G401 (cell line): ENCODE data around the gene TEAD1. TPM values are rescaled to one million over a fixed set of nuclear protein-coding genes. Genes with fewer than 3 reads are reported as not detected.

ENCODE experiments used
- DNase-seq: peaks from one replicate; pipeline ENCODE4 v3.0.0-alpha.2; 2015; ENCODE audit warnings: low spot score
- in situ Hi-C: cut with HindIII; loops from 2 replicates; pipeline ENCODE4 v1.10.0; 2016; ENCODE audit warnings: low sequenced_read_pairs, mixed read lengths
- total RNA-seq: library from RNA; depleted of rRNA; stranded (reverse); fragments of >200 nt; shearing (Covaris generic); gene quantifications from 2 replicates; pipeline ENCODE4 v1.2.3, GENCODE V29; 2014

Gene TEAD1
- total RNA-seq, 1 experiment from 2014 or later = 33.4 TPM

DNA sequence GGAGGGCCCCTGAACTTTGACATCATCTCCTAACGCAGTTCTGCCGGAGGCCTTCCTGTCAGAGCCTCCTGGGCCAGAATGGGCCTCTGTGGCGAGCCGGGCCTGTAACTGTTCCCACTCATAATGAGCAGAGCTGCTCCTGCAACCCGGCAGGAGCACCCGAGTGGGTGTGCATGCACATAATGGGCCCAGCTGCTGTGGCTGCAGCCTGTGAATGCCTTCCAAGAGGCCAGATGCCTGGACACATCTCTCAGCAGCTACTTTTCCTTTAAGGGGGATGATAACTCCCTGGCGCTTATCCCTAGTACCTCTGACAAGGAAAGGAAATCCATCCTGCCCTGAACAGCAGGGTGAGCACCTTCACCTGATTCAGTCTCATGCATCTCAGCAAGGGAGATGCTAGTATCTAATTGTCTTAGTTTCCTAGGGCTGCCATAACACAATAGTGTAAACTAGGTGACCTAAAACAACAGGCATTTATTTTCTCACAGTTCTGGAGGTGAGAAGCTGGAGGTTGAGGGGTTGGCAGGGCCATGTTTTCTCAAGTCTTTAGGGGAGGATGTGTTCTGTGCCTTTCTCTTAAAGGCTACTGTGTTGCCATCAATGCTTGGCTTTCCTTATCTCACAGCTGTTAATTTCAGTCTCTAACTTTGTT is 120.5 kb downstream of the TEAD1 start:
- in situ Hi-C loops = no loop called here
- no peak for DNase-seq

DNA sequence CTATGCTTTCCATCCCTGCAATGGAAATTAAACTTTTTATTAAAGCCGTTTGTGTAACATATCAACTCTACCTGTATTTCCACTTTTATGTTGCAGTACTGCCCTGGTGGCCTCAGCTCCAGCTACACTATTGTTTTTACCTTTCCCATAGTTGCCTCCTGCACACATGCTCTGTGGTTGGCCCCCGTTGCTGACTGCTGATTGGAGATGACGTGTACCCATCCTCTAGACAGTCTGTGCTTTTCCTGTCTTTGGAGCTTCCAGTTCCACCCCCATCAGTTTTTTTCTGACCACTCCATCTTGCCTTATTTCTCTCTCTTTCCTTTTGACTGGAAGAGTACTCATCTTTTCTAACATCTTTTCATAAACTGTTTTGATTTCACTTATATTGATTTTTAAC is 123.8 kb downstream of the TEAD1 start:
- in situ Hi-C loops = no loop called here
- DNase-seq = no peak

DNA sequence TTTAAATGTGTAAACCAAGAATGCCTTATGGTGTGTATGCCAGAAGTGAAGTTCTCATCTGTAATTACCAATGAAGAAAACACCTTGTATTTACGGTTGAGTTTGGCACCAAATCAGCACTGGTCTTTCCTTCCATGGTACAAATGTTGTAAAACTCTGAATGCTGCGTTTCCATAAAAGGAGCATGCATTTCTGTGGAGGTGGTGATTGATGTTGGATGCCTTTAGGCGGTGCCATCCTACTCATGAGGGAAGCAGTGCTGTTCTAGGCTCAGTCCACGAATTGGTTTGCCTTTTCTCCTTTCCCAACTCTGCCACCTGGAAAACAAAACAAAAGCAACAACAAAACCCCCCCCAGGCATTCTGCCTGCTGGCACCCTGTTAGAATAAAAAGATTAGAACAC is 124.4 kb downstream of the TEAD1 start:
- no peak for DNase-seq
- in situ Hi-C loops = no loop called here

DNA sequence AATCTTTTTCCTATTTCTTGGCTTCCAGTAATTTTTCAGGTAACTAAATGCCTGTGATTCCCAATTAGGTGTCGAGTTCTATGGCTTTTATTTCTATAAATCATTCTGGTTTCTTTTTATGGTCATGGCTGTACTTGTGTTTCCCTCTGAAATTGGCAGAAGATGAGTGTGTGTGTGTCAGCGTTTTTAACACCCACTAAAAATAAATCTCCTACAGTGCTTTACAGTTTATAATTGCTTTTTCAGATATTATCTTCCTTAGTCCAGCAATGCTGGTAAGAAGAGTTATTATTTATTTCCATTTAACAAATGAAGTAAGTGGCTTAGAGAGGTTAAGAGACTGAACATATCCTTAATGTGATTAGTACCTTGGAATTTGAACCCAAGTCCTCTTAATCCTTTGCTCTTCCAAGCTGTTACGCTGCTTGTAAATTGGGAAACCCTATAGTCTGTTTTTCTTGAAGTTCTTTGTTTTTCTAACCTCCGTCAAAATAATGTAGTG is 125.2 kb downstream of the TEAD1 start:
- in situ Hi-C loops = no loop called here
- DNase-seq = no peak

DNA sequence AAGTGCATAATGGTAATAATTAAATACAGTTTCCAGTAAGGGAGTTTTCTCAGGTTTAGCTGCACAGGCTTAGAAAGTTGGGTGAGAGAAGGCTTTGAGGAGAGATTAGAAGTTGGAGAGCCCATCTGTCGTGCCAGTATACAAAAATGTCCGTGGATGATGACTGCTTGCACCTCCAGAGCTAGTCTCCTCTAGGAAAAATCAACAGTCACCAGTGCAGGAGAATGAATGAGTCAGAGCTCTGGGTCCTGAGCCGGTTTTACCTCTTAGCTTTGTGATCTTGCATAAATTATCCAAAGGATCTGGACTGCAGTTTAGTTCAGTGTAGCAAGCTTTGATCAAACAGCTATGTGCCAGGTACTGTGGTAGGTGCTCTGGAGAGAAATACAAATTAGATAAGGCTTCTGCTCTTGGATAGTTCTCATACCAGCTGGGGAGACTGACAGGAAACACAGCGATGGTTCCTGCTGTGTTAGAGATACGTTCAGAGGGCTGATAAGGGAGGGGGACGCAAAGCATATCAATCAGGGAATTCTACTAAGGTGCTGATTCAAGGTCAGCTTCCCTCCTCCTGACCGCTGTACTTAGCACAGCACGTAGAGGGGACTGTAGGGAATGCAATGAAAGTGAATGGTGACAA is 125.9 kb downstream of the TEAD1 start:
- no peak for DNase-seq
- in situ Hi-C loops = no loop called here

DNA sequence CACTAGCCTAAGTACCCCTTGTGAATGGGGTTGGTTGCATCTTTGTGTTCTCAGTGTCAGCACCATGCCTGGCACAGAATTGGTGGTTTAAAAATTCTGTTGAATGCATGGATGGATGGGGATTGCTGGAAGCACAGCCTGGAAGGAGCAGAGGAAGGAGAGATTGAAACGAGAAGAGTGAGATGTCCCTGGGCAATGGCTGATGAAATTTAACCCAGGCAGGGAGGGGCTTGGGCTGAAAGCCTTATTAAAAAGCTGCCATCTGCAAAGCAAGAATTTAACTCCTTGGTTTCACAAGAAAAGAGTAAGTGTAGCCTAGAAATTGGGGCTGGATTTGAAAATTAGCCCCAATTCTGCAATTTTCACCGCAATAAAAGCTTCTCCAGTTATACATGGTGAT is 126.7 kb downstream of the TEAD1 start:
- no peak for DNase-seq
- in situ Hi-C loops = no loop called here

DNA sequence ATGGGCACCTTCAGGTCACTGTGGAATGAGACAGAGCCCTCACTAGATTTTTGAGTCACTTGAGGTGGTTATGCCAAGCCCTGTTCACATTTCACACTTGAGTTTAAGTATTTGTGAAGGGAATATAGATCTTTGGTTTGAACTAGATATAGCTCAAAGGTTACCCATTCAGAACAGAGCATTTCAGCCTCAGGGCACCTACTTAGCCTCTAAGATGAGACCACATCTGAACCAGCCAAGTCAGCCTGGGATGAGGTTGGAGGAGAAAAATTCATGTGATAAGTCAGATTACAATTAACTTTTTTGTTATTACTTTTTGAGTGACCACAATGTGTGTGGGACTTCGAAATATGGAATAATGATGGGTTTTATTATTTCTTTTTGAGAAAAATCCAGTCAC is 127.8 kb downstream of the TEAD1 start:
- DNase-seq = no peak
- in situ Hi-C loops = no loop called here

DNA sequence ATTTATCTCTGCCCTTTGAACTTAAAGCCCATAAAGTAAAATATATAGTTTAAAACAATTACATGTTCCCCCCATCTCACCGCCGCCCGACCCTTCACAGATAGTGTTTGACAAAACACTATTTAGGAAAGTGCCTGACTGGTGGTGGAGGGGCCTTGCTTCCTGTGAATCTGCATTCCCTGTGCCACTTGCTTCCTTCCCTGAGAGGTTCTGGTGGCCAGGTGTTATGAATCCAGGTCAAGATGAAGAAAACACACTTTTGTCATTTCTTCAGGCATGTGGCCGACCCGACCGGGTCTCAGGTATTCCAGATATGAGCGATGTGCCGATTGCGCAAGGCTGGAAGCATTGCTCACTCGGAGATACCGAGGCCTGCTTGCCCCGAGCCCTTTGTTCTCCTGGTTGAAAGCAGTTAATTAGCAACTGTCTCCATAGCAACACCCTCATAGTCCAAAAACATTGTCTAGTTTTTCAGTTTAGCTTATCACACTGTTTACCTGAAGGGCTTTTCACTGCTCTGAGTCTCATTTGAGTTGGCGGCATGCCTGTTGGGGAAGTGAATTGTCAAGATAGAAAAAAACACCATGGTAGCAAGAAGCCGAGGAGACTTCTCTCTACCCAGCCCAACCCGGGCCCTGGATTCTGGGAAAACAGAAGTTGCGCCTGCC is 128.3 kb downstream of the TEAD1 start:
- no peak for DNase-seq
- in situ Hi-C loops = no loop called here

DNA sequence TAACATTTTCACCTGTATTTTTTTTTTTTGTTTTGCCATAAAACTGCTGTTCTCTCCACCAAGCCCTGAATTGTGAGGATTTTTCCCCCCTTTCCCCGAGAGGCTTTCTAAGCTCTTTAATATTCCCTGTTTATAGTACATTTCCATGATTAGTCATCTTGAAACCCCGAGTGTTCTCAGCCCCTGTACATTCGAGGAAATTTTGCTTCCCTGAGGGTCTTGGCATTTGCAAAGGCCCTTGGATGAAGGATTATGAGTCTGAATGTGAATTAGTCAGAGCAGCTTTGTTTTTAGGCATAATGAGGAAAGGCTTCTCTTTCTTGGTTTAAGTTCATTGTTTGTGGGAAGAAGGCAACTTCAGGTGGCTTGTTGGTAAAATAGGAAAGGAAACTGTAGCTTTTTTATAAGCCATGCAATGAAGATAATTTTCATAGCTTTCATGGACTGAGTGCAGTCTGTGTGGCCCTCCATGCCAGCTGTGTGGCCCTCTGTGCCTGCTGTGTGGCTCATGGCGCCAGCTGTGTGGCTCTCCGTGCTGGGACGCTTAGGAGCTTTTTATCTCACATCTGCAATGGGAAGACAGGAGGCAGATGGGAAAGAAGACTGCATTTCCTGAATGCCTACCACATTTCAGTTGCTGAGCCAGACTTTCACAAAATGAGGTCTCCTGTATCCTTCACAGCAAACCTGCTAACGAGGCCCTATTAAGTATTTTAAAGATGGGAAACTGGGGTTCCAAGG is 129.0 kb downstream of the TEAD1 start:
- no peak for DNase-seq
- in situ Hi-C loops = no loop called here

DNA sequence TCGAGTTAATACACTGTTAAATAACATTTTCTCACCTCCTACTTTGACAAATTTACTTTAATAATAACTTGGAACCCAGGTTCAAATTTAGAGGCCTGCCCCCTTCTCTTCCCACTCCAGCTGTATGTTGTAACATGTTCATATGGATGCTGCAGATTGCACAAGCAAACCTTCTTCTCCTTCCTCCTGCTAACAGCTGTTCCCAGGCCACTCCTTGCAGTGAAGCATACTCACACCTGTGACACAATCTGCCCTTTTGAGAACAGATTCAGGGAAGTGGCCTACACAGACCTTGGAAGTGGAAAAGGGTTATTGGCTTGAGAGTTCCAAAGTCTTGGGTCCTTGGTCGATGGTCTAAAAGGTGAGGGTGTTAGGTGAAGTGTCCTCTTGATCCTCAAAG is 131.9 kb downstream of the TEAD1 start:
- in situ Hi-C loops = no loop called here

DNA sequence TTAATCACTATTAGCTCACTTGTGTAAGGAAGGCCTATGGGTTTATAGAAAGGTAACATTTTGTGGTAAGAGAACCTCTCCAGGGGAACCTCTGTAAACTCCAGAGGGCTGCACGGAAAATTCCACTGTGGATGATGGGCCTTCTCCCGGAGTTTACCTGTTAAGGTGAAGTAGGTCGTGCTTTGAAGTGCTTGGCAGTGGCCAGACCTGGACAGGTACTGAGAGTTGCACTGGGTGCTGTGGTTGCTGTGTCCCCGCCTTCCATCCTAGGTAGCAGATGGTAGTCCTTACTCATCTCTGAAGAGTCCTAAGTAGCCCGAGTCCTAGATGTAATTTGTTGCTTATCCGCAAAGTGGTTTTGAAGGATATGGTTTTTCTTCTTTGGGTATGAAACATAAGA is 133.4 kb downstream of the TEAD1 start:
- in situ Hi-C loops = no loop called here
- DNase-seq = no peak

More for the DNA sequence above, 131.9 kb downstream of the TEAD1 start:
- no peak for DNase-seq

DNA sequence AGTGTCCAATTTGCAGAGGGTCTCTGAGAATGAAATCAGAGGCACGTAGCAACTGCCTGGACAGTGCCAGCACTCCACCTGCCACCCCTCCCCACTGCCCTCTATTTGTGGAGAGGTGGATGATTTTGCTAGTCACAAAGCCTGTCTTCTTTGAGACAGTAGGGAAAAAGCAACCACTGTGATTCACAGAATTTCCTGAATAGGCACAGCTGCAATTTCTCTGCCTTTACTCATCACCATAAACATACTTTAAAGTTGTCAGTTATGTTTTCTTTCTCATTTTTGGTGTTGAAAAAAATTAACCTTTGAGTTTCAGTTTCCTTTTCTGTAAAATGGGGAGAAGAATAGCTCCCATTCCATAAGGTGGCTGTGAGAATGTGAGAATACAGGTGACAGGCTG is 134.3 kb downstream of the TEAD1 start:
- in situ Hi-C loops = no loop called here
- no peak for DNase-seq

DNA sequence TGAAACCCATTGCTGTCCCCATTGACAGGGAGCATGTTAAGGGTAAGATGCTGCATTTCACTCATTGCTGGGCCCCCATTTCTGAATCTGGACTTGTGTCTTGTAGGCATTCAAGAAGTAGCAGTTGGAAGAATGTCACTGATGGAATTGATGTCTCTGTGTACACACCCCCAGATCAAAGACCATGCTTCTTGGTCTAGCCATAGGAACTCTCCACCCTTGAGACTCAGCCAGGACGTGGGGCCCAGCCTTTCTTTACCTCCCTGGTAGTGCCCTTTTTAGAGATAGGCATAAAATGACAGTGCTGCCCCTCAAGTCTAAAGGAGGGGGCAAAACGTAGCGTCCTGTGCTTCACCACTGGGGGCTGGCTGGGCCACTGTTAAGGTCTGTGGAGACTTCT is 135.1 kb downstream of the TEAD1 start:
- DNase-seq = no peak
- in situ Hi-C loops = no loop called here

DNA sequence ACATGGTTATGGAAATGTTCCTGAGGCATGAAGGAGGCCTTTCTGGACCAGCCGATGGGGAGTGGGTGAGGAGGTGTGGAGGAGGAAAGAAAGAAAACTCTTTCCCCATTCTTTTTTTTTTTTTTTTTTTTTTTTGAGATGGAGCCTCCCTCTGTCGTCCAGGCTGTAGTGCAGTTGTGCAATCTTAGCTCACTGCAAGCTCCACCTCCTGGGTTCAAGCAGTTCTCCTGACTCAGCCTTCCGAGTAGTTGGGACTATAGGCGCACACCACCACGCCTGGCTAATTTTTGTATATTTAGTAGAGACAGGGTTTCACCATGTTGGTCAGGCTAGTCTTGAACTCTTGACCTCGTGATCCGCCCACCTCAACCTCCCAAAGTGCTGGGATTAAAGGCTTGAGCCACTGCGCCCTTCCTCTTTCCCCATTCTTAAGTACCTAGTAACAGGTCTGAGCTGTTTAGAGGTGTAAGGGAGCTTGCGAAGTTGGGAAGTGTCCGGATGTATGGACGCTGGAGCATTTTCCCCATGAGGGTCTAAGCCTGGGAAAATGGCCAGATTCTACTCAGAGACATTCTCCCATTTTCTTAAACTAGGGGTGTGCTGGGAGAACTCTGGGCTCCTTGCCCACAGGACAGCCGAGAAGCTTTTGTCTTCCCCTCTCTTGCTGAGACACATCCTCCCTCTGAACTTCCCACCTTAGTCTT is 135.8 kb downstream of the TEAD1 start:
- no peak for DNase-seq
- in situ Hi-C loops = no loop called here

DNA sequence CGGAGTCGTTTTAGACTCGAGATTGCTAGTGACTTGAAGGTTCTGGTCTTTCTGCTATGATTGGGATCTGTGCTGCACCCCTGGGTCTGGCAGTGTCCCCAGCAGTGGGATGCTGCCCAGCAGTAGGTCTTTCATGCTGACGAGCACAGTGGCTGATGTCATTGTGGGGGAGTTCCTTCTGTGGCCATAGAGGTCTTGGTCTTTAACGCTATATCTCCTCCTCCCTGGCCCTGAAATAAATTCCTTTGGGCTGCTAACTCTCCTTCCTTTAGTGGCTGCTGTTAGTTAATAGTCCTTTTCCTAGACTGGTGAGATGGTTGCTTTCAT is 136.3 kb downstream of the TEAD1 start:
- in situ Hi-C loops = no loop called here
- no peak for DNase-seq

DNA sequence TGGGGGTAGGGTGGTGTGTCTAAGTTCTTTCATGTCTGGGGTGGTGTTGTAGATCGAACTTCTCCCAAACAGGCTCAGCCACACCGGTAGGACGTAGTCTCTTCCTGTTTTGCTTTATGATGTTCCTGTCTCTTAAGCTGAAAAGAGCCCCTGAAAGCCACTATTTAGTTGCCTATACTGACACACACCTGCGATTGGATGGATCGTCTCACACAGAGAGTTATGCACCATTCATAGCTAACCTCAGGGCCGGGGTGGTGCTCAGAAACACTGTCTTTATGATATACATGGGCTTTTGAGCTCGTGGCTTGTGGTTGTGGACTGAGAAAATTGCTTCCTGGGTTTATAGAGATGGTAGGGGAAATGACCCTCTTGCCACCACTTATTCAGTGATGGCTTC is 137.6 kb downstream of the TEAD1 start:
- no peak for DNase-seq
- in situ Hi-C loops = no loop called here

DNA sequence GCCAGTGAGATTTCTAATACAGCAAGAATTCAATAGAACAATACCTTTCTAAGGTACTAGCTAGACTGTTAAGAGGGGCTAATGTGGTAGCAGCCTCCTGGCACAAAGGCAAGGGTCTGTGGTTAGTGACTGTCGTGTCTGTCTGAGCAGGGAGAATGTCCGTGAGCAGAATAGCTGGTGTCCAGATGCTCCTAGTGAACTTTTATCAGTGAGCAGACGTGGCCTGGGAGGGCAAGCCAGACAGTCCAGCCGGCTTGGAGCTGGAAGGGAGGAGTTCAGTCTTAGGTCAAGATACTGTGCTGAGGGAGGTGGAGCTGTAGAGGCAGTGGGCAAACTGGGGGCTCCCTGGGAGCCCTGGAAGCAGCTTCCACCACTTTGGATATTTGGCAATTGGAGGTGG is 138.6 kb downstream of the TEAD1 start:
- no peak for DNase-seq

DNA sequence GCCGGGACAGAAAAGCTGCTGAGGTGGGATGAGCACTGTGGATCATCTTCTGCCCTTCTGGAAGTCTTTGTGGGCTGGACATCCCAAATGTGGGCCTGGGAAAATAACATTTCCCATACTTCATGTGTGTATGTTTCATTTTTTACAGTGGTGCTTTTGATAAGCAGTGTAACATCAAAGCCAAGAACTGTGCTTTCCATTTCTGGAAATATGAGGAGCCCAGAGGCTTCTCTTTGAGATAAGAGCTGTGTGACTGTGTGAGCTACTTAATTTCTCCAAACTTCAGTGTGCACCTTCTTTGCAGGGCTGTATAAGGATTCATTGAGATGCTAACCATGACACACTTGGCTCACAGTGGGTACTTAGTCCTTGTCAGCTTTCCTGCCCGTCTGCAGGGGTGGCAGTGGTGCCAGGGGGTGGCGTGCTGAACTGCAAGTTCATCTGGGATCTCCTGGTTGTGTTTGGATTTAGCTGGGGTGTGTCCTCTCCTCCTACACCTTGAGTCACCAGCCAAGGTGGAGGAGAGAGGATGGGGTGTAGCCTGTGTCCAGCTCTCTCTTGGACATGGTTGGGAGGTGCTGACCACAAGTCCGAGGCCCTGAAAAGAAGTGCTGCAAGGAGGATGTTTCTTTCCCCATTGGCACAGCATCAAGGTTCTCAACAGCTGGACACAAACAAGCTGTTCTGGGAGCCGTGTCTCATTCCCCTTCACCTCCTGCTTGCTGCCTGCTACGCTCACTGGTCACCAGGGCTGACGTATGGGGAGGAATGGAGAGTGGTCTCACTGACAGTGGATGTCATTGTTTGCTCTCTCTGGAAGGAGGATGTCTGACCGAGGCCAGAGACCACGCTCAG is 139.4 kb downstream of the TEAD1 start:
- no peak for DNase-seq
- in situ Hi-C loops = no loop called here

More for the DNA sequence above, 138.6 kb downstream of the TEAD1 start:
- in situ Hi-C loops = no loop called here

DNA sequence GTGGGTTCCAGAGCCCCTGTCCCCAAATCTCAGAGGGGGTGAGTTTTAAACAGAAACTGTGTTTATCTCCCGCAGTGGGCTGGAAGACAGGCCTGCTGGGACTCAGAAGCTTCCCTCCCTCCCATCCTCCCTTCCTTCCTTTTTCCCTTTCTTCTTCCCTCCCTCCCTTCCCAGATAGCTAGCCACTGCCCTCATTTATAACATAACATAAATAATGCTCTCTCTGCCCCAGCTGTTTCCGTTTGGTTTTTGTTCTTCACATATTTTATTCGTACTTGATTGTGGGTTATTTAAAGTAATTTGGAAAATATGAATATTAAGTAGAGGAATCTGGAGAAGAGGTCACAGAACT is 140.9 kb downstream of the TEAD1 start:
- DNase-seq = no peak
- in situ Hi-C loops = no loop called here
